H1 (cell line): ENCODE results near the gene DNAL4. TPM values are rescaled to one million over a fixed set of nuclear protein-coding genes. Genes with fewer than 3 reads are reported as not detected.

Experiments used
- CTCF ChIA-PET: fragments of 300-600 bp; sonication (Branson Sonifier 250); formaldehyde crosslinking; loops from one replicate; lab custom pipeline; 2021; ENCODE audit not compliant: partially characterized antibody; lab: Charles Lee
- POLR2A ChIA-PET: fragments of 300-600 bp; sonication (Branson Sonifier 250); formaldehyde crosslinking; loops from one replicate; lab custom pipeline; 2021; ENCODE audit warnings: inconsistent platforms; ENCODE audit not compliant: partially characterized antibody; lab: Charles Lee
- DNase-seq, 2 experiments: peaks; one replicate each; pipeline versions ENCODE4 v3.0.0 to v3.0.0-alpha.2; 2010 to 2022; ENCODE audit warnings: low spot score in 2 of 2, low read depth in 1 of 2, mixed read lengths in 1 of 2
- FAIRE-seq: peaks from 2 replicates; lab custom pipeline; 2011; peaks lifted over from hg19 to GRCh38; lab: Jason Lieb, UNC
- H2AFZ ChIP-seq: 2 replicates; pipeline ENCODE4 v1.8.1; 2012; ENCODE audit warnings: low read length, inconsistent platforms
- H2AK5ac ChIP-seq: 2 replicates; pipeline ENCODE4 v1.6.1; 2013; ENCODE audit warnings: low read depth, low read length
- H2BK120ac ChIP-seq: replicated peaks from 2 replicates; pipeline ENCODE3; 2013; ENCODE audit warnings: low read depth, low read length, inconsistent platforms
- H2BK12ac ChIP-seq: 2 replicates; pipeline ENCODE4 v1.6.1; 2013; ENCODE audit warnings: low read depth, low read length
- H2BK15ac ChIP-seq: 2 replicates; pipeline ENCODE4 v1.6.1; 2013; ENCODE audit warnings: low read length
- H2BK20ac ChIP-seq: 2 replicates; pipeline ENCODE4 v1.6.1; 2013; ENCODE audit warnings: low read length
- H2BK5ac ChIP-seq: 2 replicates; pipeline ENCODE4 v1.6.1; 2013; ENCODE audit warnings: low read depth, low read length
- H3K14ac ChIP-seq: 2 replicates; pipeline ENCODE4 v1.6.1; 2013; ENCODE audit warnings: inconsistent platforms; ENCODE audit not compliant: insufficient read length
- H3K18ac ChIP-seq: 2 replicates; pipeline ENCODE4 v1.6.1; 2013; ENCODE audit warnings: low read length; ENCODE audit errors: extremely low read depth
- H3K23ac ChIP-seq: 2 replicates; pipeline ENCODE4 v1.6.1; 2013; ENCODE audit warnings: inconsistent platforms; ENCODE audit not compliant: insufficient read length
- H3K23me2 ChIP-seq: 2 replicates; pipeline ENCODE4 v1.6.1; 2013; ENCODE audit warnings: low read depth, low read length
- H3K27ac ChIP-seq: 2 replicates; pipeline ENCODE4 v1.6.1; 2011; ENCODE audit warnings: low read depth, low read length, inconsistent platforms
- H3K27me3 ChIP-seq, 4 experiments: replicated peaks in 1 of 4; 1 replicate in 1 of 4; 2 replicates in 3 of 4; pipeline versions ENCODE4 v1.6.1 to v1.8.1; 2011 to 2013; ENCODE audit warnings: low read length in 3 of 4, mild to moderate bottlenecking in 3 of 4, inconsistent platforms in 2 of 4, mixed read lengths in 2 of 4, moderate library complexity in 1 of 4; ENCODE audit not compliant: control insufficient read depth in 3 of 4, insufficient read depth in 3 of 4; ENCODE audit errors: extremely low read depth in 1 of 4
- H3K36me3 ChIP-seq, 4 experiments: 2 replicates each; pipeline versions ENCODE4 v1.6.1 to v1.8.1; 2011 to 2013; ENCODE audit warnings: mild to moderate bottlenecking in 4 of 4, low read length in 3 of 4, moderate library complexity in 2 of 4, control low read depth in 1 of 4, inconsistent platforms in 1 of 4; ENCODE audit not compliant: insufficient read depth in 4 of 4, control insufficient read depth in 2 of 4
- H3K4ac ChIP-seq: replicated peaks from 2 replicates; pipeline ENCODE3; 2013; ENCODE audit warnings: low read length, low read depth, mixed read lengths, inconsistent platforms; ENCODE audit not compliant: insufficient read length
- H3K4me1 ChIP-seq, 4 experiments: replicated peaks in 1 of 4; 1 replicate in 1 of 4; 2 replicates in 3 of 4; pipeline versions ENCODE4 v1.6.1 to v1.8.1; 2011 to 2013; ENCODE audit warnings: low read length in 3 of 4, inconsistent platforms in 2 of 4, mixed read lengths in 1 of 4; ENCODE audit not compliant: insufficient read depth in 4 of 4, control insufficient read depth in 3 of 4
- H3K4me2 ChIP-seq, 2 experiments: 2 replicates each; pipeline versions ENCODE4 v1.6.1 to v1.8.1; 2011 to 2013; ENCODE audit warnings: low read depth in 2 of 2, low read length in 2 of 2, control low read depth in 1 of 2, inconsistent platforms in 1 of 2, mild to moderate bottlenecking in 1 of 2; ENCODE audit not compliant: insufficient read depth in 1 of 2
- H3K4me3 ChIP-seq, 4 experiments: fragments of 200-600, 300-600 bp in 1 of 4; sonication (generic), shearing (Covaris generic), sonication (Bioruptor Twin) in 1 of 4; 2 replicates each; pipeline versions ENCODE4 v1.5.1 to v1.8.1; 2011 to 2016; ENCODE audit warnings: low read length in 4 of 4, low read depth in 3 of 4, control low read depth in 2 of 4, inconsistent platforms in 2 of 4, mild to moderate bottlenecking in 2 of 4, mixed read lengths in 1 of 4, moderate library complexity in 1 of 4; ENCODE audit not compliant: insufficient read depth in 2 of 4; ENCODE audit errors: extremely low read depth in 1 of 4
- H3K56ac ChIP-seq: replicated peaks from 2 replicates; pipeline ENCODE3; 2013; ENCODE audit warnings: low read depth, mild to moderate bottlenecking, mixed read lengths, low read length, inconsistent platforms; ENCODE audit not compliant: insufficient read length
- H3K79me1 ChIP-seq: 2 replicates; pipeline ENCODE4 v1.6.1; 2013; ENCODE audit warnings: low read depth, low read length, control low read depth
- H3K79me2 ChIP-seq, 2 experiments: 2 replicates each; pipeline versions ENCODE4 v1.6.1 to v1.8.1; 2012 to 2013; ENCODE audit warnings: low read length in 2 of 2, mild to moderate bottlenecking in 2 of 2, inconsistent platforms in 1 of 2; ENCODE audit not compliant: insufficient read depth in 2 of 2, control insufficient read depth in 1 of 2
- H3K9ac ChIP-seq, 4 experiments: replicated peaks in 1 of 4; 1 replicate in 1 of 4; 2 replicates in 3 of 4; pipeline versions ENCODE4 v1.6.1 to v1.8.1; 2011 to 2013; ENCODE audit warnings: low read depth in 3 of 4, low read length in 3 of 4, control low read depth in 2 of 4, mild to moderate bottlenecking in 2 of 4, moderate library complexity in 2 of 4, inconsistent platforms in 1 of 4; ENCODE audit errors: extremely low read depth in 1 of 4
- H3K9me3 ChIP-seq, 2 experiments: 2 replicates each; pipeline versions ENCODE4 v1.6.1 to v1.8.1; 2012 to 2013; ENCODE audit warnings: mild to moderate bottlenecking in 2 of 2, moderate library complexity in 2 of 2, control low read depth in 1 of 2, inconsistent platforms in 1 of 2, low read depth in 1 of 2, low read length in 1 of 2, mixed read lengths in 1 of 2; ENCODE audit not compliant: insufficient read depth in 2 of 2
- H4K20me1 ChIP-seq, 2 experiments: replicated peaks in 1 of 2; 2 replicates each; pipeline versions ENCODE3 to v1.8.1; 2011 to 2013; ENCODE audit warnings: inconsistent platforms in 2 of 2, low read length in 2 of 2, mild to moderate bottlenecking in 1 of 2; ENCODE audit not compliant: insufficient read depth in 2 of 2, control insufficient read depth in 1 of 2
- H4K5ac ChIP-seq: 2 replicates; pipeline ENCODE4 v1.6.1; 2013; ENCODE audit warnings: low read length, low read depth, mixed read lengths, inconsistent platforms; ENCODE audit not compliant: insufficient read length
- H4K8ac ChIP-seq: 2 replicates; pipeline ENCODE4 v1.8.0; 2013; ENCODE audit warnings: mild to moderate bottlenecking, moderate library complexity, low read length, inconsistent platforms; ENCODE audit not compliant: insufficient read depth; ENCODE audit errors: extremely low read depth
- H4K91ac ChIP-seq: replicated peaks from 2 replicates; pipeline ENCODE3; 2013; ENCODE audit warnings: low read length, mixed read lengths, inconsistent platforms; ENCODE audit not compliant: insufficient read length
- ATF2 ChIP-seq: IDR thresholded peaks from 2 replicates; pipeline ENCODE4 v1.6.1; 2012; ENCODE audit warnings: low read length, inconsistent platforms
- BCL11A ChIP-seq, 2 experiments: IDR thresholded peaks; one replicate each; pipeline ENCODE4 v1.6.1; 2011; ENCODE audit warnings: low read depth in 2 of 2, low read length in 2 of 2, mild to moderate bottlenecking in 2 of 2
- EP300 ChIP-seq, 2 experiments: IDR thresholded peaks; 1 replicate in 1 of 2; 2 replicates in 1 of 2; pipeline ENCODE4 v1.6.1; 2011 to 2012; ENCODE audit warnings: low read depth in 2 of 2, low read length in 2 of 2, mild to moderate bottlenecking in 2 of 2, borderline replicate concordance in 1 of 2, inconsistent platforms in 1 of 2, moderate library complexity in 1 of 2
- EZH2 ChIP-seq: fragments of 200-600 bp; sonication (generic); IDR thresholded peaks from 2 replicates; pipeline ENCODE4 v1.7.1; 2012; ENCODE audit warnings: low read depth, mild to moderate bottlenecking, moderate library complexity, low read length, inconsistent platforms; ENCODE audit not compliant: severe bottlenecking
- FOSL1 ChIP-seq: IDR thresholded peaks from 2 replicates; pipeline ENCODE4 v1.6.1; 2011; ENCODE audit warnings: mild to moderate bottlenecking, low read depth, low read length, moderate library complexity; ENCODE audit not compliant: insufficient read depth
- KDM5A ChIP-seq: fragments of 200-600 bp; IDR thresholded peaks from 2 replicates; pipeline ENCODE4 v1.7.1; 2012; ENCODE audit warnings: mild to moderate bottlenecking, low read length, inconsistent platforms, mixed read lengths
- NANOG ChIP-seq: IDR thresholded peaks from 2 replicates; pipeline ENCODE4 v1.6.1; 2011; ENCODE audit warnings: low read length, low read depth, mild to moderate bottlenecking, inconsistent platforms; ENCODE audit not compliant: insufficient read depth, poor library complexity, severe bottlenecking
- RBBP5 ChIP-seq: IDR thresholded peaks from 2 replicates; pipeline ENCODE4 v1.7.1; 2012; ENCODE audit warnings: low read depth, mild to moderate bottlenecking, inconsistent platforms, low read length, moderate library complexity, borderline replicate concordance
- SP4 ChIP-seq: IDR thresholded peaks from 2 replicates; pipeline ENCODE4 v1.6.1; 2012; ENCODE audit warnings: low read length, inconsistent platforms
- TCF12 ChIP-seq: IDR thresholded peaks from 2 replicates; pipeline ENCODE4 v1.6.1; 2011; ENCODE audit warnings: low read depth, mild to moderate bottlenecking, low read length
- YY1 ChIP-seq: IDR thresholded peaks from 2 replicates; pipeline ENCODE4 v1.6.1; 2011; ENCODE audit warnings: low read depth, mild to moderate bottlenecking, low read length
- WGBS, 2 experiments: shearing (Covaris generic) in 1 of 2; methylation state at CpG; one replicate each; pipeline versions ENCODE4 v1.1.6 to v1.1.7; 2013 to 2015; ENCODE audit warnings: low lambda C conversion rate in 2 of 2, mixed read lengths in 2 of 2, inconsistent platforms in 1 of 2, low coverage in 1 of 2, missing lambda C conversion rate in 1 of 2; ENCODE audit not compliant: insufficient replicate concordance in 2 of 2, insufficient coverage in 1 of 2, insufficient read length in 1 of 2; ENCODE audit errors: extremely low coverage in 1 of 2, missing lambda C conversion rate in 1 of 2; 5-methylcytosine and 5-hydroxymethylcytosine counted together
- polyA plus RNA-seq, 7 experiments: library from polyadenylated mRNA; depleted of rRNA in 3 of 7; stranded (reverse) in 5 of 7; unstranded in 2 of 7; fragments of >200 nt in 5 of 7; fragments of 200-250 nt in 2 of 7; gene quantifications; 1 replicate in 5 of 7; 2 replicates in 1 of 7; 4 replicates in 1 of 7; pipeline versions ENCODE4 v1.2.1 to v1.2.3, GENCODE V29; 2011 to 2013; ENCODE audit warnings: missing spikeins in 2 of 7, mixed read lengths in 2 of 7
- total RNA-seq: library from RNA; stranded (reverse); fragmentation: NEBNext Ultra II Directional; extraction: Animal tissue kit (Norgen Biotek cat#: 25700); gene quantifications from 2 replicates; pipeline ENCODE4 v1.2.1, GENCODE V29; 2021

The DNAL4 gene
- total and polyA plus RNA-seq, 2 of the 8 experiments (the other 6 are each of a cell fraction or from before 2014, with no cell fraction given) = 8.8 to 14.0 TPM

- Histone ChIP-seq H3K27ac (no peak overlapping the region), H3K4ac (no peak overlapping the region), H4K20me1 (peaks cover 0 to 3% of the 10 kb centered on the region in 2 experiments), H3K9ac (no peak overlapping the region), H4K91ac (no peak overlapping the region), H3K14ac (no peak overlapping the region), H4K5ac (no peak overlapping the region), H2BK20ac (no peak overlapping the region), H3K4me3 (no peak overlapping the region), H3K4me1 (peaks cover 2 to 9% (median 8%) of the 10 kb centered on the region in 4 experiments), H3K4me2 (no peak overlapping the region), H3K23ac (no peak overlapping the region), H3K79me1 (no peaks in the 10 kb centered on the region), H2BK12ac (no peak overlapping the region), H2AFZ (no peak overlapping the region), H3K79me2 (no peaks in the 10 kb centered on the region), H3K56ac (no peak overlapping the region), H3K9me3 (no peaks in the 10 kb centered on the region), H3K36me3 (peaks cover 0 to 2% (median 0%) of the 10 kb centered on the region in 4 experiments; a peak in 1 of 8 replicates), H3K18ac (no peak overlapping the region), H3K27me3 (peaks cover 0 to 5% (median 0%) of the 10 kb centered on the region in 4 experiments; a peak in 3 of 7 replicates), H2BK15ac (no peak overlapping the region), H3K23me2 (peaks cover 8% of the 10 kb centered on the region; the same call in 1 of the 2 replicates), H2AK5ac (no peak overlapping the region), H4K8ac (no peak overlapping the region), H2BK120ac (no peak overlapping the region), H2BK5ac (no peak overlapping the region)
- ChIA-PET CTCF (interaction anchor here (0.9 to 7.9 kb wide), 6 partner anchors 9 to 120 kb away, joined by 3 to 95 read pairs (median 4); no protein-coding TSS in a partner anchor), POLR2A (interaction anchor here (1.6 to 10.3 kb wide), 2 partner anchors 13 to 123 kb away, joined by 3 to 112 read pairs; no protein-coding TSS in a partner anchor)
- 91% methylated on average over 14 of the region's 14 CpGs; no CpG with 5 or more reads in 1 of the 2 experiments for WGBS, 2 experiments
- FAIRE-seq (no peak), DNase-seq (no peak)
- TF ChIP-seq SP4 (no peak), NANOG (no peak), FOSL1 (no peak), TCF12 (no peak), RBBP5 (no peak), YY1 (no peak), KDM5A (no peak), ATF2 (no peak), BCL11A (IDR thresholded peaks at IDR 0.05; ENCODE audit: low read depth in 2 of 2, low read length in 2 of 2) (no peak), EP300 (IDR thresholded peaks at IDR 0.05; ENCODE audit: borderline replicate concordance in 1 of 2, low read depth in 2 of 2, low read length in 2 of 2) (no peak), EZH2 (no peak)
Observed at GRCh38 chr22:38750104-38750503, 43.8 kb downstream of the DNAL4 start.
